Measurements from ENCODE around the gene ANKLE1. TPM values are rescaled to one million over a fixed set of nuclear protein-coding genes. Genes with fewer than 3 reads are reported as not detected.

Gene ANKLE1
- total RNA-seq, 2 donors from 2014 or later = 4.6 to 9.9 TPM

GRCh38 chr19:17323300-17323963, 41.7 kb downstream of the ANKLE1 start:
- no peaks in the 10 kb centered on the region for H3K9me3 Mint-ChIP-seq
- WGBS, 2 experiments (ENCODE audit: insufficient coverage in 1 of 2, insufficient read length in 1 of 2) = 95 to 97% methylated on average over 28 to 54 of the region's 56 CpGs
- H3K9me3 ChIP-seq (ENCODE audit: control insufficient read depth, low read length) = no peaks in the 10 kb centered on the region
- no peaks in the 10 kb centered on the region for H3K4me1 ChIP-seq (ENCODE audit: control insufficient read depth, insufficient read depth, low read length)
- no peak for TF ChIP-seq CTCF (conservative IDR thresholded peaks at IDR 0.05)
- no peak overlapping the region for H3K9ac ChIP-seq (ENCODE audit: extremely low read depth, low read length, poor library complexity, severe bottlenecking)
- no peak overlapping the region for H3K27ac ChIP-seq (ENCODE audit: low read depth, low read length)
- peak; percentile 33 for DNase-seq
- no peaks in the 10 kb centered on the region for H3K27me3 ChIP-seq (ENCODE audit: control insufficient read depth, insufficient read depth, low read length, poor library complexity, severe bottlenecking)
- peaks cover 1% of the 10 kb centered on the region for H3K4me1 Mint-ChIP-seq
- peaks cover 1% of the 10 kb centered on the region for H3K27me3 Mint-ChIP-seq (ENCODE audit: insufficient read depth)
- no peak overlapping the region for H3K4me3 ChIP-seq (ENCODE audit: low read length)
- H3K27ac Mint-ChIP-seq = no peak overlapping the region
- peaks cover 11% of the 10 kb centered on the region for H3K36me3 ChIP-seq (ENCODE audit: control insufficient read depth, insufficient read depth, low read length)
- H3K4me3 Mint-ChIP-seq = no peak overlapping the region
- H3K36me3 Mint-ChIP-seq (ENCODE audit: low read depth) = peaks cover 27% of the 10 kb centered on the region

GRCh38 chr19:17323964-17324332, 42.2 kb downstream of the ANKLE1 start:
- Histone ChIP-seq H3K36me3 (ENCODE audit: control insufficient read depth, insufficient read depth, low read length) (peaks cover 11% of the 10 kb centered on the region), H3K27me3 (ENCODE audit: control insufficient read depth, insufficient read depth, low read length, poor library complexity, severe bottlenecking) (no peaks in the 10 kb centered on the region), H3K4me3 (ENCODE audit: low read length) (no peak overlapping the region), H3K4me1 (ENCODE audit: control insufficient read depth, insufficient read depth, low read length) (no peaks in the 10 kb centered on the region), H3K9me3 (ENCODE audit: control insufficient read depth, low read length) (no peaks in the 10 kb centered on the region), H3K27ac (ENCODE audit: low read depth, low read length) (no peak overlapping the region), H3K9ac (ENCODE audit: extremely low read depth, low read length, poor library complexity, severe bottlenecking) (no peak overlapping the region)
- Mint-ChIP-seq H3K4me3 (no peak overlapping the region), H3K9me3 (no peaks in the 10 kb centered on the region), H3K4me1 (peaks cover 1% of the 10 kb centered on the region), H3K27me3 (ENCODE audit: insufficient read depth) (peaks cover 3% of the 10 kb centered on the region), H3K36me3 (ENCODE audit: low read depth) (peaks cover 27% of the 10 kb centered on the region), H3K27ac (no peak overlapping the region)
- peak; percentile 47 for DNase-seq
- WGBS, 2 experiments (ENCODE audit: insufficient coverage in 1 of 2, insufficient read length in 1 of 2) = 95 to 100% methylated on average over 1 to 7 of the region's 7 CpGs
- TF ChIP-seq CTCF (conservative IDR thresholded peaks at IDR 0.05) = no peak

GRCh38 chr19:17324357-17325114, 42.8 kb downstream of the ANKLE1 start:
- no peak for TF ChIP-seq CTCF (conservative IDR thresholded peaks at IDR 0.05)
- no peak overlapping the region for H3K9ac ChIP-seq (ENCODE audit: extremely low read depth, low read length, poor library complexity, severe bottlenecking)
- no peak overlapping the region for H3K27ac ChIP-seq (ENCODE audit: low read depth, low read length)
- no peaks in the 10 kb centered on the region for H3K9me3 ChIP-seq (ENCODE audit: control insufficient read depth, low read length)
- peaks cover 8% of the 10 kb centered on the region for H3K27me3 Mint-ChIP-seq (ENCODE audit: insufficient read depth)
- WGBS, 2 experiments (ENCODE audit: insufficient coverage in 1 of 2, insufficient read length in 1 of 2) = 93% methylated on average over 16 to 28 of the region's 28 CpGs
- no peaks in the 10 kb centered on the region for H3K27me3 ChIP-seq (ENCODE audit: control insufficient read depth, insufficient read depth, low read length, poor library complexity, severe bottlenecking)
- H3K9me3 Mint-ChIP-seq = no peaks in the 10 kb centered on the region
- H3K4me3 Mint-ChIP-seq = no peak overlapping the region
- peaks cover 23% of the 10 kb centered on the region for H3K36me3 Mint-ChIP-seq (ENCODE audit: low read depth)
- DNase-seq = peak; percentile 44
- peaks cover 11% of the 10 kb centered on the region for H3K36me3 ChIP-seq (ENCODE audit: control insufficient read depth, insufficient read depth, low read length)
- no peak overlapping the region for H3K4me3 ChIP-seq (ENCODE audit: low read length)
- H3K27ac Mint-ChIP-seq = no peak overlapping the region
- no peaks in the 10 kb centered on the region for H3K4me1 ChIP-seq (ENCODE audit: control insufficient read depth, insufficient read depth, low read length)
- peaks cover 1% of the 10 kb centered on the region for H3K4me1 Mint-ChIP-seq
